IMR-90 (cell line): ENCODE results near the gene TMOD4. TPM values are rescaled to one million over a fixed set of nuclear protein-coding genes. Genes with fewer than 3 reads are reported as not detected.

Source experiments
- ATAC-seq: fragments of 200-7000 bp; cut with Tn5 transposase; 2 replicates; pipeline ENCODE4 v1.9.1; 2020; ENCODE audit warnings: low read depth, mild to moderate bottlenecking, moderate library complexity
- BruUV-seq: library from RNA; stranded (reverse); fragments of 400-500 nt; replicated peaks from 2 replicates; lab custom pipeline; 2021; lab: Mats Ljungman, UMichigan
- CTCF ChIA-PET: fragments of 300-600 bp; formaldehyde crosslinking; extraction: SDS; loops from one replicate; lab custom pipeline; 2021; ENCODE audit warnings: antibody characterized with exemption; lab: Yijun Ruan, JAX
- POLR2A ChIA-PET: fragments of 300-600 bp; sonication (Branson Sonifier 250); formaldehyde crosslinking; loops from one replicate; lab custom pipeline; 2022; ENCODE audit warnings: antibody characterized with exemption; ENCODE audit not compliant: unreplicated experiment; lab: Charles Lee
- DNase-seq: peaks from one replicate; pipeline ENCODE4 v3.0.0; 2013
- H2AFZ ChIP-seq: replicated peaks from 2 replicates; pipeline ENCODE3; 2013; ENCODE audit warnings: low read length, mild to moderate bottlenecking; ENCODE audit not compliant: poor library complexity
- H2AK5ac ChIP-seq: 2 replicates; pipeline ENCODE4 v1.6.1; 2013; ENCODE audit warnings: low read depth, low read length, inconsistent platforms
- H2AK9ac ChIP-seq: replicated peaks from 2 replicates; pipeline ENCODE3; 2013; ENCODE audit warnings: mild to moderate bottlenecking, low read depth, low read length, moderate library complexity; ENCODE audit not compliant: poor library complexity
- H2BK120ac ChIP-seq: 2 replicates; pipeline ENCODE4 v1.6.1; 2013; ENCODE audit warnings: low read depth, low read length, inconsistent platforms
- H2BK15ac ChIP-seq: 3 replicates; pipeline ENCODE4 v1.6.1; 2013; ENCODE audit warnings: low read depth, low read length, inconsistent platforms
- H2BK20ac ChIP-seq: 2 replicates; pipeline ENCODE4 v1.6.1; 2013; ENCODE audit warnings: low read depth, mild to moderate bottlenecking, inconsistent platforms, low read length, moderate library complexity
- H2BK5ac ChIP-seq: 2 replicates; pipeline ENCODE4 v1.6.1; 2013; ENCODE audit warnings: mild to moderate bottlenecking, low read depth, low read length, inconsistent platforms; ENCODE audit not compliant: poor library complexity, severe bottlenecking
- H3K14ac ChIP-seq: replicated peaks from 2 replicates; pipeline ENCODE4 v1.6.1; 2013; ENCODE audit warnings: low read depth, low read length, inconsistent platforms
- H3K18ac ChIP-seq: 2 replicates; pipeline ENCODE4 v1.6.1; 2013; ENCODE audit warnings: low read depth, low read length, control low read depth
- H3K23ac ChIP-seq: 2 replicates; pipeline ENCODE4 v1.6.1; 2013; ENCODE audit warnings: low read depth, low read length, inconsistent platforms
- H3K27ac ChIP-seq: 2 replicates; pipeline ENCODE4 v1.5.1; 2013; ENCODE audit warnings: mild to moderate bottlenecking, control low read depth, low read length; ENCODE audit not compliant: insufficient read depth
- H3K27me3 ChIP-seq: 2 replicates; pipeline ENCODE4 v1.6.1; 2013; ENCODE audit warnings: low read length; ENCODE audit not compliant: control insufficient read depth, insufficient read depth
- H3K36me3 ChIP-seq: 2 replicates; pipeline ENCODE4 v1.6.1; 2013; ENCODE audit warnings: low read length, mixed read lengths; ENCODE audit not compliant: control insufficient read depth, insufficient read depth
- H3K4ac ChIP-seq: 2 replicates; pipeline ENCODE4 v1.6.1; 2013; ENCODE audit warnings: low read depth, low read length, inconsistent platforms
- H3K4me1 ChIP-seq: 2 replicates; pipeline ENCODE4 v1.6.1; 2013; ENCODE audit warnings: low read length, mixed read lengths; ENCODE audit not compliant: control insufficient read depth, insufficient read depth
- H3K4me2 ChIP-seq: 2 replicates; pipeline ENCODE4 v1.6.1; 2013; ENCODE audit warnings: low read depth, mild to moderate bottlenecking, control low read depth, low read length, moderate library complexity
- H3K4me3 ChIP-seq: 2 replicates; pipeline ENCODE4 v1.5.1; 2013; ENCODE audit warnings: low read depth, mild to moderate bottlenecking, control low read depth, low read length, moderate library complexity; ENCODE audit not compliant: insufficient read depth
- H3K56ac ChIP-seq: 2 replicates; pipeline ENCODE4 v1.6.1; 2013; ENCODE audit warnings: low read length, inconsistent platforms; ENCODE audit not compliant: insufficient read depth; ENCODE audit errors: extremely low read depth
- H3K79me1 ChIP-seq, 2 experiments: 2 replicates each; pipeline ENCODE4 v1.6.1; 2013; ENCODE audit warnings: low read length in 2 of 2, inconsistent platforms in 1 of 2, low read depth in 1 of 2
- H3K9ac ChIP-seq: 2 replicates; pipeline ENCODE4 v1.6.1; 2013; ENCODE audit warnings: low read depth, low read length, control low read depth
- H3K9me1 ChIP-seq: 2 replicates; pipeline ENCODE4 v1.6.1; 2013; ENCODE audit warnings: low read length, inconsistent platforms; ENCODE audit not compliant: insufficient read depth
- H3K9me3 ChIP-seq: 2 replicates; pipeline ENCODE4 v1.6.1; 2013; ENCODE audit warnings: low read length; ENCODE audit not compliant: control insufficient read depth, insufficient read depth
- H4K20me1 ChIP-seq: 2 replicates; pipeline ENCODE4 v1.6.1; 2013; ENCODE audit warnings: low read length, inconsistent platforms; ENCODE audit not compliant: insufficient read depth
- H4K5ac ChIP-seq: 2 replicates; pipeline ENCODE4 v1.6.1; 2013; ENCODE audit warnings: mild to moderate bottlenecking, low read depth, low read length, control low read depth
- H4K8ac ChIP-seq, 2 experiments: 2 replicates each; pipeline ENCODE4 v1.6.1; 2013; ENCODE audit warnings: low read depth in 2 of 2, low read length in 2 of 2, control low read depth in 1 of 2, inconsistent platforms in 1 of 2
- H4K91ac ChIP-seq: 2 replicates; pipeline ENCODE4 v1.6.1; 2013; ENCODE audit warnings: low read depth, low read length, inconsistent platforms; ENCODE audit not compliant: insufficient read depth
- FOS ChIP-seq: fragments of 150-350 bp; IDR thresholded peaks from 2 replicates; pipeline ENCODE4 v1.6.1; 2016; ENCODE audit warnings: low read depth, low read length
- WGBS, 2 experiments: methylation state at CpG; one replicate each; pipeline versions ENCODE4 v1.1.5 to v1.1.7; 2013; ENCODE audit warnings: missing lambda C conversion rate in 2 of 2; ENCODE audit not compliant: insufficient read length in 1 of 2; ENCODE audit errors: extremely low coverage in 2 of 2; 5-methylcytosine and 5-hydroxymethylcytosine counted together
- dilution Hi-C: fragments of 300-500 bp; cut with HindIII; formaldehyde crosslinking; loops from one replicate; pipeline ENCODE4 v1.14.3; 2018; ENCODE audit warnings: low sequenced_read_pairs; ENCODE audit not compliant: unreplicated experiment
- in situ Hi-C: fragments of 300-500 bp; cut with MboI; formaldehyde crosslinking; loops from 3 replicates; pipeline ENCODE4 v1.14.3; 2019; ENCODE audit warnings: low sequenced_read_pairs, inconsistent platforms, mixed read lengths
- intact Hi-C: fragments of 100-400 bp; cut with micrococcal nuclease; formaldehyde crosslinking; loops from 2 replicates; pipeline ENCODE4 v1.10.0; 2022
- polyA plus RNA-seq, 3 experiments: library from polyadenylated mRNA; depleted of rRNA; stranded (reverse); fragments of >200 nt; gene quantifications; 2 replicates each; pipeline ENCODE4 v1.2.3, GENCODE V29; 2012; ENCODE audit warnings: low replicate concordance in 1 of 3
- total RNA-seq: library from RNA; depleted of rRNA; stranded (reverse); fragments of >200 nt; gene quantifications from 2 replicates; pipeline ENCODE4 v1.2.3, GENCODE V29; 2012

Gene TMOD4
- total and polyA plus RNA-seq, 2 of the 4 experiments (the other 2 are of a cell fraction), result 0.27 TPM; not detected in 1

- intact Hi-C loops, result no loop called here
- H2BK20ac ChIP-seq, result no peak overlapping the region
- peak overlapping the region; percentile 83 for H3K4me2 ChIP-seq
- peak overlapping the region; percentile 87 for H3K56ac ChIP-seq
- POLR2A ChIA-PET, result interaction anchor here (0.5 kb wide), 1 partner anchor 109 kb away, joined by 4 read pairs; no protein-coding TSS in a partner anchor
- peak overlapping the region; percentile 66 for H4K5ac ChIP-seq
- H2BK5ac ChIP-seq, result peak overlapping the region; percentile 75
- in situ Hi-C loops, result no loop called here
- H4K8ac ChIP-seq, result peak overlapping the region; percentile 41 to 96; a peak in 3 of 4 replicates
- peak overlapping the region; percentile 59 for H2AK9ac ChIP-seq
- no peaks in the 10 kb centered on the region for H4K20me1 ChIP-seq
- peak overlapping the region; percentile 90 for H3K9ac ChIP-seq
- peak overlapping the region; percentile 75 for H3K27ac ChIP-seq
- peak; percentile 40 for ATAC-seq
- no peak for TF ChIP-seq FOS
- H3K36me3 ChIP-seq, result peaks cover 25% of the 10 kb centered on the region
- H3K18ac ChIP-seq, result no peak overlapping the region
- H3K9me3 ChIP-seq, result no peaks in the 10 kb centered on the region
- no peak overlapping the region for H2BK120ac ChIP-seq
- peak overlapping the region; percentile 44; the same call in 1 of the 2 replicates for H2AK5ac ChIP-seq
- H3K23ac ChIP-seq, result peak overlapping the region; percentile 97
- CTCF ChIA-PET, result interaction anchor here (0.7 kb wide), 1 partner anchor 67 kb away, joined by 3 read pairs; no protein-coding TSS in a partner anchor
- H3K9me1 ChIP-seq, result peaks cover 3% of the 10 kb centered on the region; the same call in 1 of the 2 replicates
- 0% methylated on average over 4 of the region's 15 CpGs; no CpG with 5 or more reads in 1 of the 2 experiments for WGBS, 2 experiments
- no TSS peak for BruUV-seq
- H2AFZ ChIP-seq, result peak overlapping the region; percentile 94
- H3K27me3 ChIP-seq, result no peaks in the 10 kb centered on the region
- peak overlapping the region; percentile 61 for H4K91ac ChIP-seq
- peak overlapping the region; percentile 65 for H3K4me3 ChIP-seq
- peaks cover 4% of the 10 kb centered on the region for H3K4me1 ChIP-seq
- peaks cover 10 to 43% of the 10 kb centered on the region in 2 experiments for H3K79me1 ChIP-seq
- H2BK15ac ChIP-seq, result no peak overlapping the region
- dilution Hi-C loops, result no loop called here
- peak; percentile 73 for DNase-seq
- H3K14ac ChIP-seq, result peak overlapping the region; percentile 93
- peak overlapping the region; percentile 87 for H3K4ac ChIP-seq
Measured at GRCh38 chr1:151166505-151166956, 9.2 kb downstream of the TMOD4 start.
